Epithelial cell of esophagus (primary cell): ENCODE measurements around the gene NINL.

Experiments used
- DNase-seq: peaks from one replicate; pipeline ENCODE4 v3.0.0; 2010; ENCODE audit warnings: low read depth
- H3K4me3 ChIP-seq: 2 replicates; pipeline ENCODE4 v1.5.1; 2011; ENCODE audit warnings: mild to moderate bottlenecking, low read length, control low read depth
- TF ChIP-seq, protein P1 (sequence below): IDR thresholded peaks from 2 replicates; pipeline ENCODE4 v1.5.1; 2011; ENCODE audit warnings: low read depth, mild to moderate bottlenecking, low read length, control low read depth, inconsistent platforms; ENCODE audit not compliant: insufficient read depth; ENCODE audit errors: missing control alignments

NINL gene

DNA sequence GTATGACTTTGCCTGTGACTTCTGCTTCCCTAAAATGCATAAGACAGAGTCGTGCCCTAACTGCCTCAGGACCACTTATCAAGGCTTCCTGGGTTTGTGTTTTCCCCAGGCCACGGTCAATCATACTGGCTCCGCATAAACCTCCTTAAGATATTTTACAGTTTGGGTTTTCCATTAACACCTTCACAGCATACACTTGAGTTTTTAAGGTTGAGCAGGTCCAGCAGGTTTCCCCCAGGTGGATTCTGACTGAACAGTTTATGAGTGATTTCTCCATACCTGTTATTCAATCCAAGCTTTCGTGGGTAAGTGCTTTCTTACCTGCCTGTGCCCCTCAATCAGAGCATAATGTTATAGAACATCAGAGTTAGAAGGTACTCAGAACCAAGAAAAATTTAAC lies 39.3 kb downstream of the NINL start:
- TF ChIP-seq, protein P1, sequence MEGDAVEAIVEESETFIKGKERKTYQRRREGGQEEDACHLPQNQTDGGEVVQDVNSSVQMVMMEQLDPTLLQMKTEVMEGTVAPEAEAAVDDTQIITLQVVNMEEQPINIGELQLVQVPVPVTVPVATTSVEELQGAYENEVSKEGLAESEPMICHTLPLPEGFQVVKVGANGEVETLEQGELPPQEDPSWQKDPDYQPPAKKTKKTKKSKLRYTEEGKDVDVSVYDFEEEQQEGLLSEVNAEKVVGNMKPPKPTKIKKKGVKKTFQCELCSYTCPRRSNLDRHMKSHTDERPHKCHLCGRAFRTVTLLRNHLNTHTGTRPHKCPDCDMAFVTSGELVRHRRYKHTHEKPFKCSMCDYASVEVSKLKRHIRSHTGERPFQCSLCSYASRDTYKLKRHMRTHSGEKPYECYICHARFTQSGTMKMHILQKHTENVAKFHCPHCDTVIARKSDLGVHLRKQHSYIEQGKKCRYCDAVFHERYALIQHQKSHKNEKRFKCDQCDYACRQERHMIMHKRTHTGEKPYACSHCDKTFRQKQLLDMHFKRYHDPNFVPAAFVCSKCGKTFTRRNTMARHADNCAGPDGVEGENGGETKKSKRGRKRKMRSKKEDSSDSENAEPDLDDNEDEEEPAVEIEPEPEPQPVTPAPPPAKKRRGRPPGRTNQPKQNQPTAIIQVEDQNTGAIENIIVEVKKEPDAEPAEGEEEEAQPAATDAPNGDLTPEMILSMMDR: no peak
- no peak overlapping the region for H3K4me3 ChIP-seq
- peak; percentile 51 for DNase-seq

DNA sequence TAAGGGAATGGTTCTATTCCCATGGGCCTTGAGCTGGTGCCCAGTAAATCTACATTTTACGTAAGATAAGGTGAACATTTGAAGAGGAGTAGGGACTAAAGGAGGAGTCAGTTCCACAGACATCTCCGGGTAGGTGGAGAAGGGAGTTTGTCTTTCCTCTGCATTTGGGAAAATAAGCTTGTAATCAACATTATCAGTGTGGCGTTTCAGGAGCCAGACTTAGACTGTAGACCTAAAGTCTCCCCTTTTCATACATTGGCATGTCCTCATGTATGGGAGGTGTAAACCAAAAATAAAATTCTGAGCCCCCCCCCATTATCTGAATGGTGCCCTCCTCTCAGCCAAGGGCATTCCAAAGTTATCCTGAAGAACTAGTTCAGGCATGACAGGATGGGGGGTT lies 40.2 kb downstream of the NINL start:
- TF ChIP-seq, protein P1: no peak
- no peak overlapping the region for H3K4me3 ChIP-seq
- DNase-seq: no peak

GRCh38 chr20:25544734-25545133 lies 40.6 kb downstream of the NINL start:
- H3K4me3 ChIP-seq: no peak overlapping the region
- no peak for DNase-seq
- TF ChIP-seq, protein P1: no peak

DNA sequence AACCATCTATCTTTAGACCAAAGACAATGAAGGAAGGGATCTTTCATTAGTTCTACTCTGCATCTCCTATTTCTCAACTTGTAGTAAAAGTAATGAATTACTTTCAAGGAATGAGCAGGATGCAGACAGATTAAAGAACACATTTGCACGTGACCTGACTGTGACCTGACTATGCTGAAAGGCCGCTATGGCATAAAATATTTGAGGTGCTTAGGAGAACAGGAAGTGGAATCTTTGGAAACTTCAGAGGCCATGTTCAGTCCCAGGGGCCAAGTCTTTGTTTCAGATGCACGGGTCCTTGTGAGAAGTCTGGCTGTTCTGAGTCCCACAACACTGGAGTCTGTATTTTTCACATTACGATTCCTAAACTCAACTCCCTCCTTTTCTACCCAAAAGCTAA lies 41.0 kb downstream of the NINL start:
- DNase-seq: no peak
- no peak overlapping the region for H3K4me3 ChIP-seq
- TF ChIP-seq, protein P1: no peak

DNA sequence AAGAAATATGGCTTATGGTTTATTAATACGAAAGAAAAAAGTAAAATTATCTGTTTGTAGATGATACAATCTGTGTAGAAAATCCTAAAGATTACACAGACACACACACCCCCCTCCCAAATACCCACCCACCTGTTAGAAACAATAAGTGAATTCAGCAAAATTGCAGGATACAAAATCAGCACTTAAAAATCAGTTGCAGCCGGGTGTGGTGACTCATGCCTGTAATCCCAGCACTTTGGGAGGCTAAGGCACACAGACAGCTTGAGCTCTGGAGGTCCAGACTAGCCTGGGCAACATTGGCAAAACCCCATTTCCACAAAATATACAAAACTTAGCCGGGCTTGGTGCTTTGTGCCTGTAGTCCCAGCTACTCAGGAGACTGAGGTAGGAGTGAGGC lies 42.3 kb downstream of the NINL start:
- DNase-seq: peak; percentile 36
- no peak overlapping the region for H3K4me3 ChIP-seq
- TF ChIP-seq, protein P1: no peak

DNA sequence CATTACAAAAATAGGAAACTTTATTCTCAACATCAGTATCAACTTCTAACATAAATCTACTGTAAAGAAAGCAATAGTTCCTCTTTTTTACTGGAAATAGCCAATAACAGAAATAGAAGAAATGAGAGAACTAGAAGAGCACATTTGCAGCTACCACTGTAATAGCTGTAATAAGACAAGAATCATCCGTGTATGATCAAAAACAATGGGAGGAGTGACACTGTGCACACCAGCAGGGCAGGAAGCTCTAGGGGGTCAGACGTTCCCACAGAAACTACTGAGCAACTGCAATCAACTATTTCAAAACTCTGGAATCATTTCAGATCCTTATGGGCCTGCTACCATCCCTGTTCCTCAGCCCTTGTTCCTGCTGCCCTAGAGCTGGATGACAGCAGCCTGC lies 43.7 kb downstream of the NINL start:
- H3K4me3 ChIP-seq: no peak overlapping the region
- TF ChIP-seq, protein P1: no peak
- DNase-seq: no peak

GRCh38 chr20:25539742-25540672 lies 45.3 kb downstream of the NINL start:
- no peak overlapping the region for H3K4me3 ChIP-seq
- peak; percentile 45 for DNase-seq
- TF ChIP-seq, protein P1: peak; percentile 64
